Erythroblast (primary cell): Measurements from ENCODE around the gene FERMT3.
A peak's percentile ranks its signal among the peaks of the same experiment; 100 is the strongest.

Experiments
- DNase-seq, 2 experiments: peaks; one replicate each; lab custom pipeline; 2025; lab: John Stamatoyannopoulos, UW
- GATA1 ChIP-seq: IDR thresholded peaks from 2 replicates; pipeline ENCODE4 v1.6.1; 2011; ENCODE audit warnings: low read depth, mild to moderate bottlenecking, control low read depth, low read length, moderate library complexity
- POLR2A ChIP-seq: IDR thresholded peaks from 2 replicates; pipeline ENCODE4 v1.6.1; 2011; ENCODE audit warnings: mild to moderate bottlenecking, low read length

Gene FERMT3

GRCh38 chr11:64219755-64220154, 13.2 kb downstream of the FERMT3 start:
- TF ChIP-seq GATA1: no peak
- TF ChIP-seq POLR2A: peak; percentile 15
- no peak for DNase-seq

GRCh38 chr11:64220271-64220670, 13.8 kb downstream of the FERMT3 start:
- no peak for DNase-seq
- TF ChIP-seq POLR2A: no peak
- TF ChIP-seq GATA1: no peak

DNA sequence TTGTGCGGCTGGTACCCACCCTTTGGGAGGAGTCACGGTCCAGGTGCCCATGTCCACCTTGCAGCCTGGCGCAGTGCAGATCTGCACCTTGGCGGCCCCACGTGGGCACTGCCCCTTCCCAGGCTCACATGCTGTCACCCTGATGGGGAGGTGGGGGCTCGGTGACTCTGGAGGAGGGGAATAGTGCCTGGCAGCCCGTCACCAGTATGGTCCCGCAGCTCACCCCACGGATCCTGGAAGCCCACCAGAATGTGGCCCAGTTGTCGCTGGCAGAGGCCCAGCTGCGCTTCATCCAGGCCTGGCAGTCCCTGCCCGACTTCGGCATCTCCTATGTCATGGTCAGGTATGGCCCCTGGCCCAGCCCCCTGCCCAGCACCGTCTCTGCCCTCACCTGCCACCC, 14.3 kb downstream of the FERMT3 start:
- TF ChIP-seq POLR2A: no peak
- TF ChIP-seq GATA1: no peak
- no peak for DNase-seq

- DNase-seq: no peak
- no peak for TF ChIP-seq POLR2A
- no peak for TF ChIP-seq GATA1
These were observed 16.1 kb downstream of the FERMT3 start for GRCh38 chr11:64222651-64223000.

DNA sequence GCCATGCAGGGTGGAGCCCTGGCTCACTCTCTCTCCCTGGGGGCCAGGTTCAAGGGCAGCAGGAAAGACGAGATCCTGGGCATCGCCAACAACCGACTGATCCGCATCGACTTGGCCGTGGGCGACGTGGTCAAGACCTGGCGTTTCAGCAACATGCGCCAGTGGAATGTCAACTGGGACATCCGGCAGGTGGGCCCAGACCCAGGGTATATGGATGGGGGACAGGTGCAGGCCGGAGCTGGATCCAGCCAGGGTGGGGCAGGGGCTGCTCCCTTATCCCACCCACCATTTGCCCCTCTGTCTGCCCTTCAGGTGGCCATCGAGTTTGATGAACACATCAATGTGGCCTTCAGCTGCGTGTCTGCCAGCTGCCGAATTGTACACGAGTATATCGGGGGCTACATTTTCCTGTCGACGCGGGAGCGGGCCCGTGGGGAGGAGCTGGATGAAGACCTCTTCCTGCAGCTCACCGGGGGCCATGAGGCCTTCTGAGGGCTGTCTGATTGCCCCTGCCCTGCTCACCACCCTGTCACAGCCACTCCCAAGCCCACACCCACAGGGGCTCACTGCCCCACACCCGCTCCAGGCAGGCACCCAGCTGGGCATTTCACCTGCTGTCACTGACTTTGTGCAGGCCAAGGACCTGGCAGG, 16.6 kb downstream of the FERMT3 start:
- TF ChIP-seq POLR2A (no peak), GATA1 (no peak)
- DNase-seq: no peak

GRCh38 chr11:64224151-64224890, 17.8 kb downstream of the FERMT3 start:
- DNase-seq: no peak

GRCh38 chr11:64224891-64225607, 18.5 kb downstream of the FERMT3 start:
- DNase-seq: no peak
- TF ChIP-seq POLR2A (no peak), GATA1 (no peak)

More at GRCh38 chr11:64224151-64224890, 17.8 kb downstream of the FERMT3 start:
- peak; percentile 59 for TF ChIP-seq POLR2A
- no peak for TF ChIP-seq GATA1

- peak; percentile 87 to 91 for DNase-seq
- TF ChIP-seq GATA1: no peak
- peak; percentile 75 for TF ChIP-seq POLR2A
These were observed 19.3 kb downstream of the FERMT3 start, which contains the start of the genes NUDT22 and TRPT1 for GRCh38 chr11:64225608-64226506. NUDT22 (plus strand) TSS chr11:64226274; CDS start chr11:64226653, 379 bp downstream. TRPT1 (minus strand) TSS chr11:64226186; CDS start chr11:64225860, 326 bp downstream.

- TF ChIP-seq GATA1 (no peak), POLR2A (peak; percentile 40)
- peak; percentile 71 to 75 for DNase-seq
These were observed 20.1 kb downstream of the FERMT3 start for GRCh38 chr11:64226507-64227051.

DNA sequence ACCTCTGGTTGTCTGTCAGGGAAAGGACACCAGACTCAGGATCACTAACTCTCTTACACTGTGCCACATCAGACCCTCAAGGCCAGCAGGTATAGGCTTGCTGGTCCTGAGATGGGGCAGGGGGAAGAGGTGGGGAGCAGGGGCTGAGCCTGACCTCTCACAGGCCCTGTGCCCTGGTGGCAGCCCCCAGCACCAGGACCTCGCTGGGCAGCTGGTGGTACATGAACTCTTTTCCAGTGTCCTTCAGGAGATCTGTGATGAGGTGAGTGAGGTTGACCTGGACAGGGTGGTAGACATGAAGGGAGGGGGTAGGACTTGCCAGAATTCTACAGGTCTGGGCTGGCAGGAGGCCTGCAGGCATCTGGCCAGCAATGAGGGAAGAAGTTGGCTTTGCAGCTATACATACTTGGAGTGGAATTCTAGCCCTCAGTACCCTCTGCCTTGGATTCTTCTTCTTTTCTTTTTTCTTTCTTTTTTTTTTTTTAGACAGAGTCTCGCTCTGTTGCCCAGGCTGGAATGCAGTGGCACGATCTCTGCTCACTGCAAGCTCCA, 21.0 kb downstream of the FERMT3 start:
- TF ChIP-seq POLR2A (no peak), GATA1 (no peak)
- no peak for DNase-seq

- DNase-seq: no peak
- TF ChIP-seq POLR2A (no peak), GATA1 (no peak)
These were observed 22.7 kb downstream of the FERMT3 start for GRCh38 chr11:64229090-64229743.

- TF ChIP-seq POLR2A: no peak
- TF ChIP-seq GATA1: no peak
- no peak for DNase-seq
These were observed 23.2 kb downstream of the FERMT3 start for GRCh38 chr11:64229744-64230170.
